HG03139 (cell line): Measurements from ENCODE around the gene ACTRT3.

Experiments
- ATAC-seq: cut with Tn5 transposase; IDR thresholded peaks from one replicate; pipeline ENCODE4 v1.9.1; 2021; ENCODE audit not compliant: unreplicated experiment

The ACTRT3 gene

GRCh38 chr3:169769287-169770181 is at the start of gene ACTRT3:
Gene ACTRT3, minus strand, starts transcription at chr3:169769561. Its CDS starts 41 bp downstream, at chr3:169769520.
- peak; percentile 25 for ATAC-seq

- no peak for ATAC-seq
Measured at GRCh38 chr3:169818316-169818715, 49.0 kb upstream of the ACTRT3 start.

DNA sequence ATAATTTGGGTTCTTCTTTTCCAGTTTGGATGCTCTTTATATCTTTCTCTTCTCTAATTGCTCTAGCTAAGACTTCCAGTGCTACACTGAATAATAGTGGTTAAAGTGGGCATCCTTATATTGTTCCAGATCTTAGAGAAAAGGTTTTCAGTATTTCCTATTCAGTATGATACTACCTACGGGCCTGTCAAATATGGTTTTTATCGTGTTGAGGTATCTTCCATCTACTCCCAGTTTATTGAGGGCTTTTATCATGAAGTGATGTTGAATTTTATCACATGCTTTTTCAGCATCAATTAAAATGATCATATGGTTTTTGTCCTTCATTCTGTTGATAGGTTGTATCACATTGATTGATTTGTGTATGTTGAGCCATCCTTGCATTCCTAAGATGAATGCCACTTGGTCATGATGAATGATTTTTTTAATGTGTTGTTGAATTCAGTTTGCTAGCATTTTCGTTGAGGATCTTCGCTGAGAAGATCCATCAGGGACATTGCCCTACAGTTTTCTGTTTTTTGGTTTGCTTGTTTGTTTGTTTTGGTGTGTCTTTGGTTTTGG is 46.3 kb upstream of the ACTRT3 start:
- no peak for ATAC-seq

DNA sequence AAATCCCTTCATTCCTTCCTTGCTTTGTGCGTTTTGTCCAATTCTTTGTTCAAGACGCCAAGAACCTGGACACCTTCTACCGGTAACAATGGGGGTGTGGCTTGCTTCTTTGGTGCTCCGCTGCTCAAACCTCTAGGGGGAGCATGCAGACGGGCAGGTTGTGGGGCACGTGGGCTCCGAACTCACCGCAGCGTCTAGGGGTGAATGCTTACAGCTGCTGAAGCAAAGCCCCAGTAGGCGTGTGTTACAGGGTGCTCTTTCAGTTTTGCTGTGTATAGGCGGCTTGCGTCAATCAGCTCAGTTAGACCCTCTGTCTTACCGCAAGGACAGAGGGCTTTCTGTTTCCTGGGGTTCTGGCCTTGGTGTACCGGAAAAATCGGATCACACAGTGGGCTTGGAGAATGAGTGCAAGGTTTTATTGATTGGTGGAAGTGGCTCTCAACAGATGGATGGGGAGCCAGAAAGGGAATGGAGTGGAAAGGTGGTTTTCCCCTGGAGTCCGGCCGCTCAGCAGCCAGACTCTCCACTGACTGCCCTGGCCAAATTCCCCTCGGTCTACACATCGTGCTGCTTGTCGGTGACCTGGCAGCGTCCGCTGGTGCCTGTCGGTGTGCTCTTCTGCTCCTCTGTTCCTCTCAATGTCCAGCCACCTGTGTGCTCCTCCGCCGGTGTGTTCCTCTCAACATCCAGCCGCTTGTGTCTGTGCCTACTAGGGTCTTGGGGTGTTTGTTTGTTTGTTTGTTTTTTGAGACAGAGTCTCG is 44.6 kb upstream of the ACTRT3 start:
- peak; percentile 87 for ATAC-seq

- ATAC-seq, result no peak
Measured at GRCh38 chr3:169813278-169813677, 43.9 kb upstream of the ACTRT3 start.

DNA sequence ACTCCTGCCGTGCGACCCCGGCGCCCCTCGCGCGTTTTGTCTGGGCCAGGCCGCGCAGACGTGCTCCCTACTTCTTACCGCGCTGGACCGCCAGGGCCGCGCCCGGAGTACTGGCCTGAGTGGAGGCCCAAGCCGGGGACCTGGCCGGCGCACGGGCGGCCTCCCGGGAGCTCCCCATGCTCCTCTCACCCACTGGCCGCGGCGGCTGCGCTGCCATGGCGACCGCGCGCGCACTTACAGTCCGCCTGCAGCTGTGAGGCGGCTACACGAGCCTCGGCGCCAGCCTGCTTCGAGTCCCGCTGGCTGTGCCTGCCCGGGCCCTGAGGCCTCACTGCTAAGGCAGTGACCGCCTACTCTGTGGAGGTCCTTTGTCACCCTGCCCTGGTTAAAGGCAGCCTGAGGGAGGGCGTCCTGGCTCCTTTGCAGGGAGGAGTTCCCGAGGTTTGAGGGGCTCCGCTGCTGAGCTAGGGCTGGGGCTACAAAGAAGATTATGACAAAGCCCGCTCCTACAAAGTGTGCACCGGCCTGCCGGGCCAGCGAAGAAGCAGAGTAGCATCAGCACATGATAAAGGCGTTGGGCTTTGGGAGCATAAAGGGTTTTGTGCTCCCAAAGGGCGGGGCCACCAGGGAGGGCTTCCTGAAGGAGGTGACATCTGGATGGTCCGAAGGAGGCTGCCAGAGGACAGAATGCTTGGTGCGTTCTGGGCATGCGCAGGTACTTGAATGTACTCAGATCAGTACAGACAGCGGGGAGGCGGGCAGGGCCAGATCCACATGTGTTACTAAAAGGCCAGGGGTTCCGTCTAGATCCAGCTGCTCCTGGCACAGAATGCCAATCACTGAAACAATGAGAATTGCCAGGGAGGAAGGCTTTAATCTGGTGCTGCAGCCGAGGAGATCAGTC is 43.2 kb upstream of the ACTRT3 start, which contains the start of the genes LRRC34 and LRRIQ4:
Gene LRRC34 (minus strand): TSS at position 573 of the 904 bp plus-strand sequence. CDS start 356 bp downstream, at position 217.
Gene LRRIQ4 (plus strand): TSS at position 539 of the 904 bp plus-strand sequence. CDS start 9,052 bp downstream, outside the sequence.
- ATAC-seq, result peak; percentile 67

DNA sequence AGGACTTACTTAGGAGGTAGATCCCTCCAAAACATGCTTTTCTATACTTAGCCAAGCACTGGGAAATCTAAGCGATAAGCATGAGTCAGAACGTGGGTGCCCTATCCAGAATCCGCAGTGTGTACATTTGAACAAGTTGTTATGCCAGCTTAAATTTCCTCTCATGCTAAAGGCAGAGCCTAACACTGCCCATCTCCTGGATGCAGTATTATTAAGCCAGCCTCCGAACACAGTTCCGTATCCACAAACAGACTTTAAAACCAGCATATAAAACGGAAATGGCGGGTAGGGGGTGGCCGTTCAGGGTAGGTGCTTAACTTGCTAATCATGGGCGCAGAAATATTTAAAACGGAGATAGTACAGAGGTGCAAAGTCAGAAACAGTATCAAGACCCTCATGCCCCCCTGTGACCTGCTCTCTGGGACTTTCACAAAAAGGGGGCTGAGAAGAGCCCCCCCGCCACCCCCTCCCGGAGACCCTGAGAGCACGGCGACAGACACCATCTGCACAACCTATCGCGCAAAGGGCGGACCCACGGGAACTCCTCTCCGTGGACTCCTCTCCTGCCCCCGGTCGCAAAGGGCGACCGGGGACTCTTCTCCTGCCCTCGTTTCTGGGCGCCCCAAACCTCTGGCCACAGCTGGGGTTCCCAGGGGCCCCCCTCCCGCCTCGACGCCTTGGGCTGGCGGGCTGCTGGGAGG is 42.4 kb upstream of the ACTRT3 start:
- ATAC-seq, result peak; percentile 4

DNA sequence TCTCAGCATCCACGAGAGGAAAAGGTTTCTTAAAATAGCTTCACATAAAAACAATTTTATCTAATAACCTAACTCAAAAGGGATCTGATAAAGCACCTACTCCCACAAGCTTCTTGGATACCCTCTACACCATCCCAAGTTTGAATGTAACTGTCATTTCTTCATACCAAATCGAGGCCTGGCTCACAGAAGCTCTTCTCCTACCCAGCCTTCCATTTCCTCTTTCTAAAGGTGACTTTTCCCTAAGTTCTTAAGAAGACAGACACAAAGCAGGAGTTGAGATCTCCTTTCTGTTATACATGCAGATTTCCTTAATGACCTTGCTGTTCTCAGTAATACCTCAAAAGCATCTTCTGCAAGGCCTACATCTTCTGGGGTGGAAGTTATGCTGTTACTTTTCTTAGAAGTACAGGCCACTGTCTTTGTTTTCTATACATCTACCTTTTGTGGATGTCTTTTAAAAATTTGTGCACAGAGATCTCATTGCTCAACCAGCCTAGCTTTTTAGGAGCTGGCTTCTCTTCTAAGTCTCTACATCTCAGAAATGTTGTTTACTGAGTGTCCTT is 40.0 kb upstream of the ACTRT3 start:
- ATAC-seq, result no peak

DNA sequence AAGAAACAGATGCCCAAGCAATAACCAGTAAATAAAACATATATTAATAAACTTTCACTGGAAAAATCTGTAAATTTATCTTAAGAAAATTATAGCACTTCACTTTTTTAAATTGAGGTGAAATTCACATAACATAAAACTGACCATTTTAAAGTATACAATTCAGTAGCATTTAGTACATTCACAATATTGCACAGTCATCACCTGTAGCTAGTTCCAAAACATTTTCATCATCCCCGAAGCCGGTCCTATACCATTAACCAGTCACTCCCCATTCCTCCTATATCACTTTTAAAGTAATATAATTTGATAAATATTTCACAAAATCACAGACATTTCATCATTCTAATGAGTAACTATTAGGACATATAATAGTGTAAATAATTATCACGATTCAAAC is 35.3 kb upstream of the ACTRT3 start:
- ATAC-seq, result no peak

DNA sequence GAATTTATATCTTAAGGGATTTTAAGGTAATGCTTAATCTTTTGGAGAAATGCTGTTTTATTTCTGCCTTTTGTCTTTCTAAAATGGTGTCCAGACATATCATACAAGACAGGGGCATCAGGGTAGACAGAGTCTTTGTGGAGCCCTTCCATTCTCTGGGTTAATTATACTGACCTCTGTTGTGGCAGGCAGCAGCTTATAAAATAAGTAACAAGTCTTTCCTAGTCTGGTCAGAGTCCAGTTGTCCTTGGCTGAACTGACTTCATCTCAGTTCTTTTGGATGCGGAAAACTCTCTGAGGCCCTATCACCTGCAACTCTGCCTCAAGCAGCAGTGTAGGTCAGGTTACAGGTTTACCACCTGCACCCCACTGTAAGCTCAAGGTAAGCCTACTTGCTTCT is 23.0 kb upstream of the ACTRT3 start:
- ATAC-seq, result no peak

DNA sequence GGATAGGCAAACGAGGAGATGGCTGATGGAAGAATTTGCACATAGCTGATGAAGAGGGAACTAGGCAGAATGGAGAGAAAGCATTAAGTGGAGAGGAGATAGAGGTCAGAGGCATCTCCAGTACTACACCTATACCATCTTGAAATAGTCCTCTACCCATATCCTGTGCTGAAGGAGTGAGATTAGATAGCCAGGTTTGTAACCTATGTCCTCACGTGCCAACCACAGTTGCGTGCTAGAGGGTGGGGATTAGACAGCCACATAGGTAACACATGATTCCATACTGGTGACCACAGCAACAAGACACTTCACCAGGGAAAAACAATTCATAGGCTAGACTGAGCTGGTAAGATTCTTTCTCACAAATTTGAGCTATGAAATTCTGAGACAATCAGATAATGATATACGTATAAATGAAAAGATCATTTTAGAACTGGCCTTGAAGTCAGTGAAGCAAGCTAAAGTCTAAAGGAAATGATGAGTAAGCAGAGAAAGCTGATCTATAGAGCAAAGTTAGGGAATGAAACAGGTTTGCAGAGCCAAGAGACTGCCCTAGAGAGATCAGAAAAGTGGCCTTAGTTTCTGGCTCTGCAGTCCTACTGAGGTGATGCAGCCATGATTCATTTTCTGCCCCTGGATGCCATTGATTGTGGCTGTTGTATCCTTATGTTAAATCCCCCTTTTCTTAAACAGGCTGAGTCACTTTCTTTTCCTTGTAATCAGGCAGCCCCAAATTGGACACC is 21.5 kb upstream of the ACTRT3 start:
- ATAC-seq, result no peak

GRCh38 chr3:169790219-169790618 is 20.9 kb upstream of the ACTRT3 start:
- no peak for ATAC-seq

DNA sequence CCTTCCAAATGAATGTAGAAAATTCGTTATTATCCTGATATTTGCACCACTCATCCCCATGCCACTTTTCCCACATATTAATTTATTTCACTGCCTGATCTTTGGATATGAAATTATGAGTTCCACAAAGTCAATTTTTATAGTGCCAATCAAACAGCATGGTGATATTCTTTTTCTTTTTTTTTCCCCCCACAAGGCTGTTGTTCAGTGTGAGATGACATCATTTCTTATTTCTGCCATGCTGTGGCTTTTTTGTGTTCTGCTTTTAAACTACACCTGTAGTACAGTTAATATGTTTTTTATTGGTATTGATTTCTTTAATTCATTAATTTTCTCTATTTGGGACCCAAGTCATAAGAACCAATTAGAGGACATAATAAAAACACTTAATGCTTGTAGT is 18.4 kb upstream of the ACTRT3 start:
- no peak for ATAC-seq

DNA sequence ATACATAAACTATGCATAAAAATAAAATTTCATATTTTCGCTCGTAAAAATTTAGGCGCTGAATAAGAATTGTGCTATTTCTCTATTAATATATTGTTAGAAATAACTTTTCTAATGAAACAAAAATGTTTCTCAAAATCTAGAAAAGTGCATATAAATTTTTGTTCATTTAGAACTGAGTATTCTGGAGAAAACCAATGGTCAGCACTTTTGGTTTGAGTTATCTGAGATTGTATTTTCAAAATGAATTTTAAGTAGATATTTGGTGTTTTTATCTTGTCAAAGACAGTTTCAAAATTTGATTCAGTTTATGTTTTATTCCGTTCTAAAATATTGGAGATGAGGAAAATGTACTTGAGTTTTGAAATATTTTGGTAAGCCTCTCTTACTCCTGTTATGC is 17.8 kb upstream of the ACTRT3 start:
- ATAC-seq, result no peak

DNA sequence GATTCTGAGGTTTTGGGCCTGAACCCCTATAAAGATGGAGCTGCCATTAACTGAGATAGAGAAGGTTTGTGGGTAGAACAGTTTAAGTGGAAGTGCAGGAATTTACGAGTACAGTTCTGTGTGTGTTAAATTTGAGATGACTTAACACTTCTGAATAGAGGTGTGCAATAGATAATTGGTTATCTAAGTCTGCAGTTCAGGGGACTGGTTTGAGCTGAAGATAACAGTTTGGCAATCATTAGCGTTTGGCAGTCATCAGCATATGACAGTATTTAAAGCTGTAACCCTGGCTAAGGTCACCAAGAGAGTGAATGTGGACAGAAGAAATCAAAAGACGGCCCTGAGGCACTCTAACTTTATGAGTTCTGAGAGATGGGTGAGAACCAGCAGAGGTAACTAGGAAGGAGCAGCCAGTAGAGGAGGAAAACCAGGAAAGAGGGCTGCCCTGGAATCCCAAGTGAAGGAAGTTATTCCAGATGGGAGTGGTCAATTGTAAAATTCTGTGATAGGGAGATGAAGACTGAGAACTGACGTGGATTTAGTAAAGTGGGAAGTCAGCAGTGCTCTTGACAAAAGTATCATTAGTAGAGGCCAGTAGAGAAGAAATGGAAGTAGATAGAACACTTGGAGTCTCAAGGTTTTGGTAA is 12.0 kb upstream of the ACTRT3 start:
- no peak for ATAC-seq

- ATAC-seq, result no peak
Measured at GRCh38 chr3:169780742-169781141, 11.4 kb upstream of the ACTRT3 start.

DNA sequence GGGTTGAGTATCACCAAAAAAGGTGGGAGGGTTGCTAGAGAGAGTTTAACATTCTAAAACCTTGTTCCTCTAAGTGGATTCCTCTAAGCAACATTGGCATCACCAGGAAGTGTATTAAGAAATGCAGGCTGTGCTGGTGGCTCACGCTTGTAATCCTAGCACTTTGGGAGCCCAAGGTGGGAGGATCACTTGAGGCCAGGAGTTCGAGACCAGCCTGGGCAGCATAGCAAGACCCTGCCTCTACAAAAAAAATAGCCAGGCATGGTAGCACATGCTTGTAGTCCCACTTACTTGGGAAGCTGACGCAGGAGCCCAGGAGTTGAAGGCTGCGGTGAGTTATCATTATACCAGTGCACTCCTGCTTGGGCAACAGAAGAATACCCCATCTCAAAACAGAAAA is 8.5 kb upstream of the ACTRT3 start:
- no peak for ATAC-seq

- no peak for ATAC-seq
Measured at GRCh38 chr3:169774186-169774585, 4.8 kb upstream of the ACTRT3 start.
